ENCODE measurements around the gene TANC1. TPM values are rescaled to one million over a fixed set of nuclear protein-coding genes. Genes with fewer than 3 reads are reported as not detected.

TANC1 gene
- polyA plus RNA-seq, 1 donor from 2014 or later = 0.37 TPM

- Histone ChIP-seq H3K27ac (ENCODE audit: low read length) (no peak overlapping the region), H3K27me3 (ENCODE audit: insufficient read depth, low read depth, low read length) (no peaks in the 10 kb centered on the region), H3K4me2 (ENCODE audit: low read length) (no peak overlapping the region), H3K36me3 (ENCODE audit: insufficient read depth, low read length) (no peaks in the 10 kb centered on the region), H2AFZ (ENCODE audit: low read depth, low read length) (no peak overlapping the region), H3F3A (ENCODE audit: insufficient read depth, low read length, poor library complexity, severe bottlenecking) (no peaks in the 10 kb centered on the region), H3K9me2 (ENCODE audit: insufficient read depth, low read length) (no peaks in the 10 kb centered on the region), H4K20me1 (ENCODE audit: insufficient read depth) (no peaks in the 10 kb centered on the region), H3K9ac (ENCODE audit: low read length) (no peak overlapping the region), H3K79me2 (replicated peaks; ENCODE audit: insufficient read depth, low read length) (no peaks in the 10 kb centered on the region), H3K9me3 (ENCODE audit: low read length) (no peaks in the 10 kb centered on the region), H3K4me3 (ENCODE audit: low read length) (no peak overlapping the region)
- no peak for TF ChIP-seq RAD21 (conservative IDR thresholded peaks at IDR 0.05)
- no peak for TF ChIP-seq EP300 (conservative IDR thresholded peaks at IDR 0.05; ENCODE audit: poor library complexity, severe bottlenecking)
- no peak for TF ChIP-seq MXI1 (conservative IDR thresholded peaks at IDR 0.05; ENCODE audit: poor library complexity, severe bottlenecking)
- no peak for TF ChIP-seq TAF1 (IDR thresholded peaks at IDR 0.05; ENCODE audit: low read depth)
- no peak for TF ChIP-seq EZH2 (IDR thresholded peaks at IDR 0.05; ENCODE audit: borderline replicate concordance, insufficient read depth, low read length, poor library complexity, severe bottlenecking)
- TF ChIP-seq SMC3 (conservative IDR thresholded peaks at IDR 0.05; ENCODE audit: poor library complexity) = no peak
- no peak for TF ChIP-seq REST (IDR thresholded peaks at IDR 0.05; ENCODE audit: borderline replicate concordance)
- no peak for TF ChIP-seq POLR2AphosphoS5 (IDR thresholded peaks at IDR 0.05)
Observed at GRCh38 chr2:159270744-159271379, 302.4 kb downstream of the TANC1 start.

GRCh38 chr2:159272156-159272555, 303.7 kb downstream of the TANC1 start:
- Histone ChIP-seq H3K36me3 (ENCODE audit: insufficient read depth, low read length) (no peaks in the 10 kb centered on the region), H3K4me2 (ENCODE audit: low read length) (no peak overlapping the region), H3K9ac (ENCODE audit: low read length) (no peak overlapping the region), H4K20me1 (ENCODE audit: insufficient read depth) (no peaks in the 10 kb centered on the region), H3K9me3 (ENCODE audit: low read length) (no peaks in the 10 kb centered on the region), H3K27me3 (ENCODE audit: insufficient read depth, low read depth, low read length) (no peaks in the 10 kb centered on the region), H3K9me2 (ENCODE audit: insufficient read depth, low read length) (no peaks in the 10 kb centered on the region), H2AFZ (ENCODE audit: low read depth, low read length) (no peak overlapping the region), H3K79me2 (replicated peaks; ENCODE audit: insufficient read depth, low read length) (no peaks in the 10 kb centered on the region), H3K27ac (ENCODE audit: low read length) (no peak overlapping the region), H3F3A (ENCODE audit: insufficient read depth, low read length, poor library complexity, severe bottlenecking) (no peaks in the 10 kb centered on the region), H3K4me3 (ENCODE audit: low read length) (no peak overlapping the region)
- TF ChIP-seq TAF1 (IDR thresholded peaks at IDR 0.05; ENCODE audit: low read depth) = no peak
- no peak for TF ChIP-seq POLR2AphosphoS5 (IDR thresholded peaks at IDR 0.05)
- TF ChIP-seq RAD21 (conservative IDR thresholded peaks at IDR 0.05) = no peak
- TF ChIP-seq EZH2 (IDR thresholded peaks at IDR 0.05; ENCODE audit: borderline replicate concordance, insufficient read depth, low read length, poor library complexity, severe bottlenecking) = no peak
- TF ChIP-seq MXI1 (conservative IDR thresholded peaks at IDR 0.05; ENCODE audit: poor library complexity, severe bottlenecking) = no peak

GRCh38 chr2:159275111-159275510, 306.7 kb downstream of the TANC1 start:
- Histone ChIP-seq H3K9me3 (ENCODE audit: low read length) (no peaks in the 10 kb centered on the region), H3K4me3 (ENCODE audit: low read length) (no peak overlapping the region), H3K27me3 (ENCODE audit: insufficient read depth, low read depth, low read length) (no peaks in the 10 kb centered on the region), H3K36me3 (ENCODE audit: insufficient read depth, low read length) (no peaks in the 10 kb centered on the region), H4K20me1 (ENCODE audit: insufficient read depth) (no peaks in the 10 kb centered on the region), H3K9me2 (ENCODE audit: insufficient read depth, low read length) (no peaks in the 10 kb centered on the region), H2AFZ (ENCODE audit: low read depth, low read length) (no peak overlapping the region), H3K4me2 (ENCODE audit: low read length) (no peak overlapping the region), H3K27ac (ENCODE audit: low read length) (no peak overlapping the region), H3F3A (ENCODE audit: insufficient read depth, low read length, poor library complexity, severe bottlenecking) (no peaks in the 10 kb centered on the region), H3K79me2 (replicated peaks; ENCODE audit: insufficient read depth, low read length) (no peaks in the 10 kb centered on the region), H3K9ac (ENCODE audit: low read length) (no peak overlapping the region)
- TF ChIP-seq RAD21 (conservative IDR thresholded peaks at IDR 0.05) (no peak), EZH2 (IDR thresholded peaks at IDR 0.05; ENCODE audit: borderline replicate concordance, insufficient read depth, low read length, poor library complexity, severe bottlenecking) (no peak), CTCF (IDR thresholded peaks at IDR 0.05; ENCODE audit: poor library complexity, severe bottlenecking) (no peak), REST (IDR thresholded peaks at IDR 0.05; ENCODE audit: borderline replicate concordance) (no peak), EP300 (conservative IDR thresholded peaks at IDR 0.05; ENCODE audit: poor library complexity, severe bottlenecking) (no peak), SMC3 (conservative IDR thresholded peaks at IDR 0.05; ENCODE audit: poor library complexity) (no peak), MXI1 (conservative IDR thresholded peaks at IDR 0.05; ENCODE audit: poor library complexity, severe bottlenecking) (no peak), POLR2AphosphoS5 (IDR thresholded peaks at IDR 0.05) (no peak), TAF1 (IDR thresholded peaks at IDR 0.05; ENCODE audit: low read depth) (no peak)

Data from neural cell (in vitro differentiated cells).